ENCODE data around the gene FAM20C. TPM values are rescaled to one million over a fixed set of nuclear protein-coding genes. Genes with fewer than 3 reads are reported as not detected.
"Not testable (repeated sequence)": the region's sequence is repeated elsewhere in the genome, so short reads cannot be mapped to it uniquely, and the experiment has no call there.

The FAM20C gene
- total RNA-seq, 2 experiments from 2014 or later = not detected

DNA sequence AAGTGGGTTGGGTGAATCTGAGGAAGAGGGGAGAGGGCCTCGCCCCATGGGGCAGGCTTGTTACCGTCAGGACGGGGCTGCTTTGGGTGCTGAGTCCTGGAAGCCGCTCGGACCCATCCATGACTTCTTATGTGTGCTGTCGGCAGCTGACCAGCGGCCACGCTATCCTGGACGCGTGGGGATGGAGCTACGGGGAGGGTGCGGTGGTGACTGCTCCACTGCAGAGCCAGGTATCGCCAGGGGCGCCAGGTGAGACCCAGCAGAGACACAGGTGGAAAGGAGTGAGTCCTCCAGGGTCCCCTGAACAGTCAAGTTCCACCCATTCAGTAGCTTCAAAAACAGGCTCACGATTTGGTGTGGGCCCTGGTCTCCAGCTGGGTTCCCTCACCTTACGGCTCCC lies 10.6 kb upstream of the FAM20C start:
- no peak for DNase-seq (ENCODE audit: low spot score)
- Histone ChIP-seq H3K36me3 (ENCODE audit: insufficient read depth, low read length) (no peaks in the 10 kb centered on the region), H3K27ac (ENCODE audit: low read depth, low read length, poor library complexity, severe bottlenecking) (no peak overlapping the region), H4K20me1 (ENCODE audit: insufficient read depth, low read length) (no peaks in the 10 kb centered on the region), H3K4me3 (ENCODE audit: low read depth, low read length, poor library complexity, severe bottlenecking) (no peak overlapping the region), H3K4me2 (ENCODE audit: low read length) (no peak overlapping the region), H3K79me2 (ENCODE audit: insufficient read depth, low read depth, low read length) (no peaks in the 10 kb centered on the region), H3K4me1 (ENCODE audit: insufficient read depth, low read length, poor library complexity, severe bottlenecking) (no peaks in the 10 kb centered on the region), H2AFZ (ENCODE audit: low read length) (no peak overlapping the region), H3K9me2 (ENCODE audit: insufficient read depth, low read length) (no peaks in the 10 kb centered on the region), H3K9me3 (ENCODE audit: low read length) (no peaks in the 10 kb centered on the region)
- BruUV-seq (replicated peaks) = no TSS peak
- no peak for TF ChIP-seq EZH2phosphoT487 (IDR thresholded peaks at IDR 0.05; ENCODE audit: borderline replicate concordance, low read depth, low read length)
- TF ChIP-seq, protein P1, sequence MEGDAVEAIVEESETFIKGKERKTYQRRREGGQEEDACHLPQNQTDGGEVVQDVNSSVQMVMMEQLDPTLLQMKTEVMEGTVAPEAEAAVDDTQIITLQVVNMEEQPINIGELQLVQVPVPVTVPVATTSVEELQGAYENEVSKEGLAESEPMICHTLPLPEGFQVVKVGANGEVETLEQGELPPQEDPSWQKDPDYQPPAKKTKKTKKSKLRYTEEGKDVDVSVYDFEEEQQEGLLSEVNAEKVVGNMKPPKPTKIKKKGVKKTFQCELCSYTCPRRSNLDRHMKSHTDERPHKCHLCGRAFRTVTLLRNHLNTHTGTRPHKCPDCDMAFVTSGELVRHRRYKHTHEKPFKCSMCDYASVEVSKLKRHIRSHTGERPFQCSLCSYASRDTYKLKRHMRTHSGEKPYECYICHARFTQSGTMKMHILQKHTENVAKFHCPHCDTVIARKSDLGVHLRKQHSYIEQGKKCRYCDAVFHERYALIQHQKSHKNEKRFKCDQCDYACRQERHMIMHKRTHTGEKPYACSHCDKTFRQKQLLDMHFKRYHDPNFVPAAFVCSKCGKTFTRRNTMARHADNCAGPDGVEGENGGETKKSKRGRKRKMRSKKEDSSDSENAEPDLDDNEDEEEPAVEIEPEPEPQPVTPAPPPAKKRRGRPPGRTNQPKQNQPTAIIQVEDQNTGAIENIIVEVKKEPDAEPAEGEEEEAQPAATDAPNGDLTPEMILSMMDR (conservative IDR thresholded peaks at IDR 0.05; ENCODE audit: low read length) = no peak
- ChIA-PET CTCF (ENCODE audit: unreplicated experiment) (no interaction called here), POLR2A (no interaction called here)
- intact Hi-C loops (cut with micrococcal nuclease; ENCODE audit: unreplicated experiment) = no loop called here

DNA sequence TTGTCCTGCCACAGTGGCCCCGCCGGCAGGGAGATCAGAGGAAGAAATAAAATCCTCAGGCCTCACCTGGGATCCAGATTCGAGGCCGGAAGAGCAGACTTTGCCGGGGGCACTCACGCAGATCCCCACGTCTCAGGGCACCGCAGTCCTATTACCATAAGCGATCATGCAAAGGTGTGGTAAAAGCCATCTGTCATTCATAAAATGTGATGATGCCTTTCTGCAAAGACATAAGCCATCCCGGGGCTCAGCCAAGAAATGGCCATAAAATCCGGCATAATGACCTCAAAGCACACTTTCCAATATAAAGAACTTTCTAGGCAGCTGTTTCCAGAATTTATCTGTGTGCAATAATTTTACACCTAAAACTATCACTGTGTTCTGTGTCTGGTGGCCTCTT lies 9.9 kb upstream of the FAM20C start:
- POLR2A ChIA-PET; H3K4me1 ChIP-seq (ENCODE audit: insufficient read depth, low read length, poor library complexity, severe bottlenecking); H3K9me2 ChIP-seq (ENCODE audit: insufficient read depth, low read length); H3K9me3 ChIP-seq (ENCODE audit: low read length); BruUV-seq (replicated peaks); H3K4me3 ChIP-seq (ENCODE audit: low read depth, low read length, poor library complexity, severe bottlenecking); H3K36me3 ChIP-seq (ENCODE audit: insufficient read depth, low read length); H4K20me1 ChIP-seq (ENCODE audit: insufficient read depth, low read length); DNase-seq (ENCODE audit: low spot score); H3K4me2 ChIP-seq (ENCODE audit: low read length); H3K27ac ChIP-seq (ENCODE audit: low read depth, low read length, poor library complexity, severe bottlenecking); H2AFZ ChIP-seq (ENCODE audit: low read length); H3K79me2 ChIP-seq (ENCODE audit: insufficient read depth, low read depth, low read length); CTCF ChIA-PET (ENCODE audit: unreplicated experiment); intact Hi-C loops (cut with micrococcal nuclease; ENCODE audit: unreplicated experiment): not testable (repeated sequence)

DNA sequence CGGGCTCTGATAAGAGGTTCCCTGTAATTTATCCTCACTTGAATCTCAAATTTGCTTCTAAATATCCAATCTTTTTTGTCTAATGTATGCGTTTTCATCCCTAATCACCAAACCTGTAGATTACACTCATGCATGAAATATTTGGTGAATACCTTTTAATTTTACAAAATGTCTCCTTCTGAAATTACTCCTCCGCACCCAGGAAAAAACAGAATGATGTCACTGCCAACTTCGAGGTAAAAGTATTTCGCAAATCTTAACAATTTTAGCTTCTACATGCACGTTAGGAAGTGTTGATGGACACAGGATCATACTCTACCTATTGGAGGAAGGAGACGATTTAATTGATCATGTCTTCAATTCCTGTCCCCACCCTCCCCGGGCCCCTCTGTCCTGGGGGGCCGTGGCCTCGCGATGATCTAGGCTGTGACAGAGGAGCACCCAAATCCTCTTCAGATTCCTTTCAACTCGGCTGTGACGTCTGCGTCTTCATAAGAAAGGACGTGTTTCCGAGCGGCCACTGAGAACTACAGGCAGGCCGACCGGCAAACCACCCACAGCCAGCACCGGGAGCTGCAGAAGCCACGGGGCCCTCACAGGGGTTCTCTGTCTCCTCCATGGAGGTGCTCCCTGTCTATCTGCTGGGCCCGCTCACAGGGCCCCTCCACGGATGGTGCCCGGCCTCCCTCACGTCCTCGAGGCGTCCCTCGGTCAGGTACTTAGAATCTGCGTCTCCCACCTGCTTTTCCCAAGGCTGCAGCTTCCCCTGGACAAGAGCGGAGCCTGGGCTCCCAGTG lies 8.7 kb upstream of the FAM20C start:
- H3K9me3 ChIP-seq (ENCODE audit: low read length) = no peaks in the 10 kb centered on the region
- H4K20me1 ChIP-seq (ENCODE audit: insufficient read depth, low read length) = no peaks in the 10 kb centered on the region
- ChIA-PET CTCF (ENCODE audit: unreplicated experiment) (no interaction called here), POLR2A (no interaction called here)
- no peak for DNase-seq (ENCODE audit: low spot score)
- H3K36me3 ChIP-seq (ENCODE audit: insufficient read depth, low read length) = no peaks in the 10 kb centered on the region
- no peak overlapping the region for H3K4me3 ChIP-seq (ENCODE audit: low read depth, low read length, poor library complexity, severe bottlenecking)
- intact Hi-C loops (cut with micrococcal nuclease; ENCODE audit: unreplicated experiment) = no loop called here
- no peak overlapping the region for H3K4me2 ChIP-seq (ENCODE audit: low read length)
- no peak for TF ChIP-seq EZH2phosphoT487 (IDR thresholded peaks at IDR 0.05; ENCODE audit: borderline replicate concordance, low read depth, low read length)
- TF ChIP-seq, protein P1 (conservative IDR thresholded peaks at IDR 0.05; ENCODE audit: low read length) = no peak
- H2AFZ ChIP-seq (ENCODE audit: low read length) = no peak overlapping the region
- H3K79me2 ChIP-seq (ENCODE audit: insufficient read depth, low read depth, low read length) = no peaks in the 10 kb centered on the region
- H3K27ac ChIP-seq (ENCODE audit: low read depth, low read length, poor library complexity, severe bottlenecking) = no peak overlapping the region
- H3K9me2 ChIP-seq (ENCODE audit: insufficient read depth, low read length) = no peaks in the 10 kb centered on the region
- no TSS peak for BruUV-seq (replicated peaks)
- H3K4me1 ChIP-seq (ENCODE audit: insufficient read depth, low read length, poor library complexity, severe bottlenecking) = no peaks in the 10 kb centered on the region
